GM12878 (cell line): ENCODE measurements around the gene PRSS57. TPM values are rescaled to one million over a fixed set of nuclear protein-coding genes. Genes with fewer than 3 reads are reported as not detected.

Source experiments
- CBX3 ChIP-seq: fragments of 200-600 bp; sonication (generic); IDR thresholded peaks from 2 replicates; pipeline ENCODE4 v1.6.1; 2016; ENCODE audit warnings: low read depth, borderline replicate concordance
- CBX5 ChIP-seq: sonication (generic); IDR thresholded peaks from 2 replicates; pipeline ENCODE4 v1.6.1; 2016; ENCODE audit warnings: low read depth, moderate library complexity, mild to moderate bottlenecking, inconsistent platforms
- EP300 ChIP-seq, 2 experiments: fragments of 150-350 bp in 1 of 2; IDR thresholded peaks; 2 replicates each; pipeline ENCODE4 v1.6.1; 2011 to 2012; ENCODE audit warnings: low read depth in 2 of 2, low read length in 2 of 2, borderline replicate concordance in 1 of 2, improper control_type of control experiment in 1 of 2, inconsistent platforms in 1 of 2; ENCODE audit not compliant: control insufficient read depth in 1 of 2
- IKZF2 ChIP-seq, 2 experiments: fragments of 450-650 bp; IDR thresholded peaks; 2 replicates each; pipeline ENCODE4 v1.6.1; 2017; ENCODE audit warnings: mild to moderate bottlenecking in 2 of 2, moderate library complexity in 2 of 2
- JUNB ChIP-seq: IDR thresholded peaks from 2 replicates; pipeline ENCODE4 v1.6.1; 2016; ENCODE audit warnings: antibody characterized with exemption, mild to moderate bottlenecking
- MEF2B ChIP-seq: fragments of 450-650 bp; IDR thresholded peaks from 2 replicates; pipeline ENCODE4 v1.6.1; 2018; ENCODE audit warnings: mild to moderate bottlenecking, moderate library complexity; ENCODE audit not compliant: partially characterized antibody, poor library complexity, severe bottlenecking
- PAX5 ChIP-seq: IDR thresholded peaks from 2 replicates; pipeline ENCODE4 v1.6.1; 2011; ENCODE audit warnings: low read depth, low read length, borderline replicate concordance
- RBBP5 ChIP-seq: fragments of 200-600 bp; sonication (generic); conservative IDR thresholded peaks from 2 replicates; pipeline ENCODE4 v1.6.1; 2016
- SIN3A ChIP-seq: IDR thresholded peaks from 2 replicates; pipeline ENCODE4 v1.6.1; 2012; ENCODE audit warnings: low read depth, low read length, improper control_type of control experiment
- TCF3 ChIP-seq: IDR thresholded peaks from 2 replicates; pipeline ENCODE4 v1.6.1; 2012; ENCODE audit warnings: low read depth, mild to moderate bottlenecking, low read length, borderline replicate concordance; ENCODE audit not compliant: insufficient read depth
- YBX1 ChIP-seq: fragments of 450-650 bp; IDR thresholded peaks from 2 replicates; pipeline ENCODE4 v1.6.1; 2016; ENCODE audit warnings: antibody characterized with exemption
- polyA plus RNA-seq, 11 experiments: library from polyadenylated mRNA; depleted of rRNA in 4 of 11; unstranded in 6 of 11; stranded (reverse) in 5 of 11; fragments of >200 nt; fragmentation: Nextera tagmentation in 4 of 11; fragmentation: Illumina TruSeq in 1 of 11; extraction: Ambion mirVana in 4 of 11; extraction: Trizol in 1 of 11; gene quantifications; 1 replicate in 1 of 11; 2 replicates in 10 of 11; pipeline versions ENCODE4 v1.2.1 to v1.2.3, GENCODE V29; 2011 to 2016; ENCODE audit warnings: inconsistent platforms in 2 of 11, missing spikeins in 2 of 11, low read depth in 1 of 11
- total RNA-seq, 4 experiments: library from RNA; depleted of rRNA in 3 of 4; stranded (reverse); fragments of >200 nt in 3 of 4; fragmentation: Illumina TruSeq in 1 of 4; extraction: Trizol in 1 of 4; gene quantifications; 2 replicates each; pipeline versions ENCODE4 v1.2.1 to v1.2.3, GENCODE V29; 2013 to 2021
- TF ChIP-seq, protein P1 (sequence below): fragments of 450-650 bp; IDR thresholded peaks from 2 replicates; pipeline ENCODE4 v1.6.1; 2017; ENCODE audit warnings: mild to moderate bottlenecking, moderate library complexity
- TF ChIP-seq, protein P2 (sequence below): IDR thresholded peaks from 2 replicates; pipeline ENCODE4 v1.6.1; 2012; ENCODE audit warnings: low read depth, low read length, improper control_type of control experiment
- TF ChIP-seq, protein P3 (sequence below): fragments of 450-650 bp; IDR thresholded peaks from 2 replicates; pipeline ENCODE4 v1.6.1; 2017; ENCODE audit warnings: mild to moderate bottlenecking, moderate library complexity
- TF ChIP-seq, protein P4 (sequence below): IDR thresholded peaks from 2 replicates; pipeline ENCODE4 v1.6.1; 2011; ENCODE audit warnings: low read depth, mild to moderate bottlenecking, low read length, moderate library complexity, borderline replicate concordance; ENCODE audit errors: extremely low read depth
- TF ChIP-seq, protein P5 (sequence below): fragments of 450-650 bp; IDR thresholded peaks from 2 replicates; pipeline ENCODE4 v1.6.1; 2017; ENCODE audit warnings: borderline replicate concordance
- TF ChIP-seq, protein P6 (sequence below): fragments of 450-650 bp; IDR thresholded peaks from 2 replicates; pipeline ENCODE4 v1.6.1; 2016; ENCODE audit warnings: mild to moderate bottlenecking

The PRSS57 gene
- total and polyA plus RNA-seq, 10 of the 15 experiments (the other 5 are each of a cell fraction or from before 2014, with no cell fraction given): not detected

DNA sequence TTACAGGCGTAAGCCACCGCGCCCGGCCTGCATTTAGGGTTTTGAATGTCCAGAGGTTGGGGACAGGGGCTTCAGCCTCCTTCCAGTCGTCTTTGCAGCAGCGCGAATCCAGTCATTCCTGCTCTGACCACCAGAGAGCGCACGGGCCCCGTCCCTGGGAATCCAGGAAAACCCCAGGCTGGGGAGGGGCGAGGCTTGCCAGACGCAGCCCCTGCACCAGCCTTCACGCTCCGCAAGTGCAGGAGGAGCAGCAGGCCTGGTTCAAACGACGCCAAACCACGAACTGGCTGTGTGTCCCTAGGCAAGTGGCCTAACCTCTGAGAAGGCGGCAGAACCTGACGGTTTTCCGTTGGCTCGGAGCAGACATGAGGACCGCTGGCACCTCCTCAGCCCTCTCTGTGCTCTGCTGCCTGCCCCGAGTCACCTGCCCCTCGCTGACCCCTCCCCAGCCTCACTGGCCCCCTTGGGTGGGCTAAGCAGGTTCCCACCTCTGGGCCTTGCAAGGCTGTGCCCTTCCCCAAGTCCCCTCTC lies 30.3 kb downstream of the PRSS57 start (continued):
- no peak for TF ChIP-seq SIN3A
- TF ChIP-seq JUNB: no peak
- TF ChIP-seq, protein P1, sequence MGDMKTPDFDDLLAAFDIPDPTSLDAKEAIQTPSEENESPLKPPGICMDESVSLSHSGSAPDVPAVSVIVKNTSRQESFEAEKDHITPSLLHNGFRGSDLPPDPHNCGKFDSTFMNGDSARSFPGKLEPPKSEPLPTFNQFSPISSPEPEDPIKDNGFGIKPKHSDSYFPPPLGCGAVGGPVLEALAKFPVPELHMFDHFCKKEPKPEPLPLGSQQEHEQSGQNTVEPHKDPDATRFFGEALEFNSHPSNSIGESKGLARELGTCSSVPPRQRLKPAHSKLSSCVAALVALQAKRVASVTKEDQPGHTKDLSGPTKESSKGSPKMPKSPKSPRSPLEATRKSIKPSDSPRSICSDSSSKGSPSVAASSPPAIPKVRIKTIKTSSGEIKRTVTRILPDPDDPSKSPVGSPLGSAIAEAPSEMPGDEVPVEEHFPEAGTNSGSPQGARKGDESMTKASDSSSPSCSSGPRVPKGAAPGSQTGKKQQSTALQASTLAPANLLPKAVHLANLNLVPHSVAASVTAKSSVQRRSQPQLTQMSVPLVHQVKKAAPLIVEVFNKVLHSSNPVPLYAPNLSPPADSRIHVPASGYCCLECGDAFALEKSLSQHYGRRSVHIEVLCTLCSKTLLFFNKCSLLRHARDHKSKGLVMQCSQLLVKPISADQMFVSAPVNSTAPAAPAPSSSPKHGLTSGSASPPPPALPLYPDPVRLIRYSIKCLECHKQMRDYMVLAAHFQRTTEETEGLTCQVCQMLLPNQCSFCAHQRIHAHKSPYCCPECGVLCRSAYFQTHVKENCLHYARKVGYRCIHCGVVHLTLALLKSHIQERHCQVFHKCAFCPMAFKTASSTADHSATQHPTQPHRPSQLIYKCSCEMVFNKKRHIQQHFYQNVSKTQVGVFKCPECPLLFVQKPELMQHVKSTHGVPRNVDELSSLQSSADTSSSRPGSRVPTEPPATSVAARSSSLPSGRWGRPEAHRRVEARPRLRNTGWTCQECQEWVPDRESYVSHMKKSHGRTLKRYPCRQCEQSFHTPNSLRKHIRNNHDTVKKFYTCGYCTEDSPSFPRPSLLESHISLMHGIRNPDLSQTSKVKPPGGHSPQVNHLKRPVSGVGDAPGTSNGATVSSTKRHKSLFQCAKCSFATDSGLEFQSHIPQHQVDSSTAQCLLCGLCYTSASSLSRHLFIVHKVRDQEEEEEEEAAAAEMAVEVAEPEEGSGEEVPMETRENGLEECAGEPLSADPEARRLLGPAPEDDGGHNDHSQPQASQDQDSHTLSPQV: no peak
- peak; percentile 22 to 67; a peak in 3 of 4 replicates for TF ChIP-seq IKZF2 (IDR thresholded peaks at IDR 0.05)
- TF ChIP-seq, protein P2, sequence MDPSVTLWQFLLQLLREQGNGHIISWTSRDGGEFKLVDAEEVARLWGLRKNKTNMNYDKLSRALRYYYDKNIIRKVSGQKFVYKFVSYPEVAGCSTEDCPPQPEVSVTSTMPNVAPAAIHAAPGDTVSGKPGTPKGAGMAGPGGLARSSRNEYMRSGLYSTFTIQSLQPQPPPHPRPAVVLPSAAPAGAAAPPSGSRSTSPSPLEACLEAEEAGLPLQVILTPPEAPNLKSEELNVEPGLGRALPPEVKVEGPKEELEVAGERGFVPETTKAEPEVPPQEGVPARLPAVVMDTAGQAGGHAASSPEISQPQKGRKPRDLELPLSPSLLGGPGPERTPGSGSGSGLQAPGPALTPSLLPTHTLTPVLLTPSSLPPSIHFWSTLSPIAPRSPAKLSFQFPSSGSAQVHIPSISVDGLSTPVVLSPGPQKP: no peak
- TF ChIP-seq, protein P3, sequence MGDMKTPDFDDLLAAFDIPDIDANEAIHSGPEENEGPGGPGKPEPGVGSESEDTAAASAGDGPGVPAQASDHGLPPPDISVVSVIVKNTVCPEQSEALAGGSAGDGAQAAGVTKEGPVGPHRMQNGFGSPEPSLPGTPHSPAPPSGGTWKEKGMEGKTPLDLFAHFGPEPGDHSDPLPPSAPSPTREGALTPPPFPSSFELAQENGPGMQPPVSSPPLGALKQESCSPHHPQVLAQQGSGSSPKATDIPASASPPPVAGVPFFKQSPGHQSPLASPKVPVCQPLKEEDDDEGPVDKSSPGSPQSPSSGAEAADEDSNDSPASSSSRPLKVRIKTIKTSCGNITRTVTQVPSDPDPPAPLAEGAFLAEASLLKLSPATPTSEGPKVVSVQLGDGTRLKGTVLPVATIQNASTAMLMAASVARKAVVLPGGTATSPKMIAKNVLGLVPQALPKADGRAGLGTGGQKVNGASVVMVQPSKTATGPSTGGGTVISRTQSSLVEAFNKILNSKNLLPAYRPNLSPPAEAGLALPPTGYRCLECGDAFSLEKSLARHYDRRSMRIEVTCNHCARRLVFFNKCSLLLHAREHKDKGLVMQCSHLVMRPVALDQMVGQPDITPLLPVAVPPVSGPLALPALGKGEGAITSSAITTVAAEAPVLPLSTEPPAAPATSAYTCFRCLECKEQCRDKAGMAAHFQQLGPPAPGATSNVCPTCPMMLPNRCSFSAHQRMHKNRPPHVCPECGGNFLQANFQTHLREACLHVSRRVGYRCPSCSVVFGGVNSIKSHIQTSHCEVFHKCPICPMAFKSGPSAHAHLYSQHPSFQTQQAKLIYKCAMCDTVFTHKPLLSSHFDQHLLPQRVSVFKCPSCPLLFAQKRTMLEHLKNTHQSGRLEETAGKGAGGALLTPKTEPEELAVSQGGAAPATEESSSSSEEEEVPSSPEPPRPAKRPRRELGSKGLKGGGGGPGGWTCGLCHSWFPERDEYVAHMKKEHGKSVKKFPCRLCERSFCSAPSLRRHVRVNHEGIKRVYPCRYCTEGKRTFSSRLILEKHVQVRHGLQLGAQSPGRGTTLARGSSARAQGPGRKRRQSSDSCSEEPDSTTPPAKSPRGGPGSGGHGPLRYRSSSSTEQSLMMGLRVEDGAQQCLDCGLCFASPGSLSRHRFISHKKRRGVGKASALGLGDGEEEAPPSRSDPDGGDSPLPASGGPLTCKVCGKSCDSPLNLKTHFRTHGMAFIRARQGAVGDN: peak; percentile 94
- TF ChIP-seq PAX5: no peak
- TF ChIP-seq MEF2B: no peak
- no peak for TF ChIP-seq TCF3
- TF ChIP-seq YBX1: no peak
- TF ChIP-seq, protein P4, sequence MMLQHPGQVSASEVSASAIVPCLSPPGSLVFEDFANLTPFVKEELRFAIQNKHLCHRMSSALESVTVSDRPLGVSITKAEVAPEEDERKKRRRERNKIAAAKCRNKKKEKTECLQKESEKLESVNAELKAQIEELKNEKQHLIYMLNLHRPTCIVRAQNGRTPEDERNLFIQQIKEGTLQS: no peak
- TF ChIP-seq CBX3: no peak
- TF ChIP-seq EP300 (IDR thresholded peaks at IDR 0.05; ENCODE audit: borderline replicate concordance in 1 of 2, control insufficient read depth in 1 of 2, low read depth in 2 of 2, low read length in 2 of 2): no peak
- TF ChIP-seq RBBP5: no peak
- TF ChIP-seq CBX5: no peak
- TF ChIP-seq, protein P5, sequence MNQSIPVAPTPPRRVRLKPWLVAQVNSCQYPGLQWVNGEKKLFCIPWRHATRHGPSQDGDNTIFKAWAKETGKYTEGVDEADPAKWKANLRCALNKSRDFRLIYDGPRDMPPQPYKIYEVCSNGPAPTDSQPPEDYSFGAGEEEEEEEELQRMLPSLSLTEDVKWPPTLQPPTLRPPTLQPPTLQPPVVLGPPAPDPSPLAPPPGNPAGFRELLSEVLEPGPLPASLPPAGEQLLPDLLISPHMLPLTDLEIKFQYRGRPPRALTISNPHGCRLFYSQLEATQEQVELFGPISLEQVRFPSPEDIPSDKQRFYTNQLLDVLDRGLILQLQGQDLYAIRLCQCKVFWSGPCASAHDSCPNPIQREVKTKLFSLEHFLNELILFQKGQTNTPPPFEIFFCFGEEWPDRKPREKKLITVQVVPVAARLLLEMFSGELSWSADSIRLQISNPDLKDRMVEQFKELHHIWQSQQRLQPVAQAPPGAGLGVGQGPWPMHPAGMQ: no peak
- TF ChIP-seq, protein P6, sequence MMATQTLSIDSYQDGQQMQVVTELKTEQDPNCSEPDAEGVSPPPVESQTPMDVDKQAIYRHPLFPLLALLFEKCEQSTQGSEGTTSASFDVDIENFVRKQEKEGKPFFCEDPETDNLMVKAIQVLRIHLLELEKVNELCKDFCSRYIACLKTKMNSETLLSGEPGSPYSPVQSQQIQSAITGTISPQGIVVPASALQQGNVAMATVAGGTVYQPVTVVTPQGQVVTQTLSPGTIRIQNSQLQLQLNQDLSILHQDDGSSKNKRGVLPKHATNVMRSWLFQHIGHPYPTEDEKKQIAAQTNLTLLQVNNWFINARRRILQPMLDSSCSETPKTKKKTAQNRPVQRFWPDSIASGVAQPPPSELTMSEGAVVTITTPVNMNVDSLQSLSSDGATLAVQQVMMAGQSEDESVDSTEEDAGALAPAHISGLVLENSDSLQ: no peak
